ENCODE measurements around the gene SPACA7. TPM values are rescaled to one million over a fixed set of nuclear protein-coding genes. Genes with fewer than 3 reads are reported as not detected.

Gene SPACA7
- total RNA-seq, 1 experiment from 2014 or later: not detected

- Histone ChIP-seq H3K79me2 (ENCODE audit: insufficient read depth, low read length) (no peaks in the 10 kb centered on the region), H3K4me3 (replicated peaks in 1 of 2; ENCODE audit: low read depth in 1 of 2, low read length in 2 of 2) (no peak overlapping the region), H3K27ac (ENCODE audit: low read depth, low read length) (no peak overlapping the region), H3K9me3 (ENCODE audit: control insufficient read depth in 1 of 2, insufficient read depth in 1 of 2, low read depth in 1 of 2, low read length in 2 of 2) (no peaks in the 10 kb centered on the region), H3K4me2 (ENCODE audit: low read length) (no peak overlapping the region), H4K20me1 (ENCODE audit: insufficient read depth) (no peaks in the 10 kb centered on the region), H3K4me1 (ENCODE audit: control insufficient read depth in 1 of 2, insufficient read depth in 2 of 2, low read length in 2 of 2) (no peaks in the 10 kb centered on the region), H2AFZ (ENCODE audit: low read depth, low read length, poor library complexity, severe bottlenecking) (no peak overlapping the region), H3K36me3 (ENCODE audit: control insufficient read depth in 1 of 2, insufficient read depth in 2 of 2, low read length in 2 of 2) (no peaks in the 10 kb centered on the region), H3K27me3 (ENCODE audit: insufficient read depth, low read length) (peaks cover 25% of the 10 kb centered on the region; the same call in 1 of the 2 replicates), H3K9ac (ENCODE audit: low read length) (no peak overlapping the region), H3K9me2 (ENCODE audit: insufficient read depth) (no peaks in the 10 kb centered on the region)
- no peak for DNase-seq (ENCODE audit: low read depth, low spot score)
- no peak for ATAC-seq
- BruUV-seq (replicated peaks): no TSS peak
- intact Hi-C loops (cut with micrococcal nuclease): no loop called here
- ChIA-PET POLR2A (no interaction called here), RAD21 (ENCODE audit: low non-redundant PET in 1 of 2, low total read pairs in 2 of 2, uncharacterized antibody in 2 of 2, unreplicated experiment in 2 of 2) (no interaction called here), CTCF (no interaction called here)
- TF ChIP-seq MAX (IDR thresholded peaks at IDR 0.05) (no peak), TCF7L2 (IDR thresholded peaks at IDR 0.05; ENCODE audit: borderline replicate concordance, extremely low read depth, insufficient read depth, insufficient read length) (no peak), ZBTB33 (IDR thresholded peaks at IDR 0.05; ENCODE audit: extremely low read depth, insufficient replicate concordance, low read length) (no peak), CEBPB (IDR thresholded peaks at IDR 0.05; ENCODE audit: low read depth) (no peak), YY1 (IDR thresholded peaks at IDR 0.05; ENCODE audit: extremely low read depth, insufficient replicate concordance, low read depth, low read length) (no peak), ZFX (IDR thresholded peaks at IDR 0.05) (no peak), REST (IDR thresholded peaks at IDR 0.05; ENCODE audit: low read depth) (no peak), ZNF274 (IDR thresholded peaks at IDR 0.05; ENCODE audit: low read depth, low read length) (no peak), CBX3 (IDR thresholded peaks at IDR 0.05; ENCODE audit: low read depth) (no peak), FOSL1 (IDR thresholded peaks at IDR 0.05; ENCODE audit: low read depth) (no peak), SP1 (IDR thresholded peaks at IDR 0.05; ENCODE audit: low read depth) (no peak), SIN3A (IDR thresholded peaks at IDR 0.05; ENCODE audit: low read depth) (no peak), RAD21 (IDR thresholded peaks at IDR 0.05; ENCODE audit: low read depth) (no peak), JUND (IDR thresholded peaks at IDR 0.05) (no peak)
These were observed 22.3 kb upstream of the SPACA7 start for GRCh38 chr13:112353856-112354255.

Measured in HCT116 (cell line).